Activated T-cell treated with anti-CD3 and anti-CD28 coated beads, Interleukin-2, amount 50 U/mL, for 4 hours (primary cell): ENCODE measurements around the gene ATG10. TPM values are rescaled to one million over a fixed set of nuclear protein-coding genes. Genes with fewer than 3 reads are reported as not detected.
"Not testable (repeated sequence)": the region's sequence is repeated elsewhere in the genome, so short reads cannot be mapped to it uniquely, and the experiment has no call there.

Experiments used
- ATAC-seq, 2 donors: fragments of 200-7000 bp; cut with Tn5 transposase; one replicate each; pipeline ENCODE4 v1.10.0; 2021
- DNase-seq: peaks from one replicate; pipeline ENCODE4 v3.0.0-alpha.2; 2020
- H3K27me3 Mint-ChIP-seq: one replicate; pipeline ENCODE4 v1.8.0; 2021; ENCODE audit warnings: low read depth, mixed read lengths
- H3K36me3 Mint-ChIP-seq: one replicate; pipeline ENCODE4 v1.8.0; 2022; ENCODE audit warnings: mixed read lengths; ENCODE audit not compliant: insufficient read depth
- H3K4me1 Mint-ChIP-seq: one replicate; pipeline ENCODE4 v1.8.0; 2021; ENCODE audit warnings: low read depth, mixed read lengths
- H3K4me3 Mint-ChIP-seq: one replicate; pipeline ENCODE4 v1.8.0; 2021; ENCODE audit warnings: mild to moderate bottlenecking, moderate library complexity, mixed read lengths
- H3K9me3 Mint-ChIP-seq: one replicate; pipeline ENCODE4 v1.8.0; 2021; ENCODE audit warnings: mixed read lengths
- total RNA-seq, 3 donors: library from RNA; stranded (reverse); gene quantifications; one replicate each; pipeline ENCODE4 v1.2.1, GENCODE V29; 2021

The ATG10 gene
- total RNA-seq, 3 donors from 2014 or later, result 4.6 to 5.8 (median 5.3) TPM

GRCh38 chr5:81965524-81965923 is 6.3 kb upstream of the ATG10 start:
- Mint-ChIP-seq H3K27me3 (no peaks in the 10 kb centered on the region), H3K4me3 (no peak overlapping the region), H3K4me1 (peaks cover 2% of the 10 kb centered on the region), H3K9me3 (no peaks in the 10 kb centered on the region), H3K36me3 (no peaks in the 10 kb centered on the region)
- no peak for ATAC-seq
- no peak for DNase-seq

- Mint-ChIP-seq H3K36me3 (no peaks in the 10 kb centered on the region), H3K9me3 (no peaks in the 10 kb centered on the region), H3K27me3 (no peaks in the 10 kb centered on the region), H3K4me1 (peaks cover 25% of the 10 kb centered on the region), H3K4me3 (no peak overlapping the region)
- ATAC-seq (no peak), DNase-seq (no peak)
These were observed 2.6 kb upstream of the ATG10 start for GRCh38 chr5:81969226-81969625.

GRCh38 chr5:81969912-81970311 is 1.9 kb upstream of the ATG10 start:
- DNase-seq (no peak), ATAC-seq (no peak)
- Mint-ChIP-seq H3K27me3 (no peaks in the 10 kb centered on the region), H3K36me3 (no peaks in the 10 kb centered on the region), H3K9me3 (no peaks in the 10 kb centered on the region), H3K4me3 (peak overlapping the region; percentile 53), H3K4me1 (peaks cover 29% of the 10 kb centered on the region)

GRCh38 chr5:81971111-81971711 is 612 bp upstream of the ATG10 start:
- ATAC-seq, result no peak
- H3K4me3 Mint-ChIP-seq, result peak overlapping the region; percentile 95
- DNase-seq, result no peak

GRCh38 chr5:81972492-81972783 is 615 bp downstream of the ATG10 start:
- Mint-ChIP-seq H3K27me3 (no peaks in the 10 kb centered on the region), H3K4me1 (peaks cover 29% of the 10 kb centered on the region), H3K9me3 (no peaks in the 10 kb centered on the region), H3K36me3 (peaks cover 4% of the 10 kb centered on the region), H3K4me3 (peak overlapping the region; percentile 74)
- no peak for DNase-seq
- ATAC-seq, result no peak

More at GRCh38 chr5:81971111-81971711, 612 bp upstream of the ATG10 start:
- Mint-ChIP-seq H3K27me3 (no peaks in the 10 kb centered on the region), H3K9me3 (no peaks in the 10 kb centered on the region), H3K4me1 (peaks cover 29% of the 10 kb centered on the region), H3K36me3 (no peaks in the 10 kb centered on the region)

GRCh38 chr5:81980160-81980559 is 8.3 kb downstream of the ATG10 start:
- no peaks in the 10 kb centered on the region for H3K27me3 Mint-ChIP-seq
- H3K4me1 Mint-ChIP-seq, result no peaks in the 10 kb centered on the region
- ATAC-seq (no peak), DNase-seq (no peak)
- H3K4me3 Mint-ChIP-seq, result no peak overlapping the region
- peaks cover 24% of the 10 kb centered on the region for H3K36me3 Mint-ChIP-seq
- H3K9me3 Mint-ChIP-seq, result no peaks in the 10 kb centered on the region

GRCh38 chr5:81980598-81981260 is 8.9 kb downstream of the ATG10 start:
- Mint-ChIP-seq H3K4me1 (no peaks in the 10 kb centered on the region), H3K9me3 (no peaks in the 10 kb centered on the region), H3K4me3 (no peak overlapping the region), H3K36me3 (peaks cover 27% of the 10 kb centered on the region), H3K27me3 (no peaks in the 10 kb centered on the region)
- DNase-seq (no peak), ATAC-seq (no peak)

- not testable (repeated sequence) for H3K4me1 Mint-ChIP-seq, H3K27me3 Mint-ChIP-seq, DNase-seq, H3K4me3 Mint-ChIP-seq, H3K9me3 Mint-ChIP-seq, ATAC-seq
- peaks cover 32% of the 10 kb centered on the region for H3K36me3 Mint-ChIP-seq
These were observed 10.4 kb downstream of the ATG10 start for GRCh38 chr5:81982172-81982685.

GRCh38 chr5:81983148-81983547 is 11.3 kb downstream of the ATG10 start:
- H3K36me3 Mint-ChIP-seq, result peaks cover 28% of the 10 kb centered on the region
- H3K9me3 Mint-ChIP-seq, H3K4me3 Mint-ChIP-seq, DNase-seq, H3K27me3 Mint-ChIP-seq, ATAC-seq, H3K4me1 Mint-ChIP-seq: not testable (repeated sequence)

GRCh38 chr5:81983563-81983962 is 11.7 kb downstream of the ATG10 start:
- peaks cover 25% of the 10 kb centered on the region for H3K36me3 Mint-ChIP-seq
- H3K9me3 Mint-ChIP-seq, H3K4me1 Mint-ChIP-seq, H3K27me3 Mint-ChIP-seq, H3K4me3 Mint-ChIP-seq, ATAC-seq, DNase-seq: not testable (repeated sequence)

GRCh38 chr5:81986126-81986525 is 14.3 kb downstream of the ATG10 start:
- Mint-ChIP-seq H3K36me3 (peaks cover 27% of the 10 kb centered on the region), H3K4me3 (no peak overlapping the region), H3K27me3 (no peaks in the 10 kb centered on the region), H3K4me1 (no peaks in the 10 kb centered on the region), H3K9me3 (no peaks in the 10 kb centered on the region)
- no peak for ATAC-seq
- DNase-seq, result no peak

GRCh38 chr5:81989204-81989603 is 17.4 kb downstream of the ATG10 start:
- Mint-ChIP-seq H3K36me3 (peaks cover 25% of the 10 kb centered on the region), H3K27me3 (no peaks in the 10 kb centered on the region), H3K9me3 (no peaks in the 10 kb centered on the region), H3K4me3 (no peak overlapping the region), H3K4me1 (no peaks in the 10 kb centered on the region)
- DNase-seq (no peak), ATAC-seq (no peak)

GRCh38 chr5:81994679-81995078 is 22.9 kb downstream of the ATG10 start:
- ATAC-seq, result no peak
- no peak overlapping the region for H3K4me3 Mint-ChIP-seq
- H3K4me1 Mint-ChIP-seq, result no peaks in the 10 kb centered on the region
- DNase-seq, result no peak
- peaks cover 46% of the 10 kb centered on the region for H3K36me3 Mint-ChIP-seq
- H3K9me3 Mint-ChIP-seq, result peaks cover 17% of the 10 kb centered on the region
- H3K27me3 Mint-ChIP-seq, result no peaks in the 10 kb centered on the region

GRCh38 chr5:81995407-81995806 is 23.6 kb downstream of the ATG10 start:
- peaks cover 52% of the 10 kb centered on the region for H3K36me3 Mint-ChIP-seq
- H3K27me3 Mint-ChIP-seq, result no peaks in the 10 kb centered on the region
- no peak overlapping the region for H3K4me3 Mint-ChIP-seq
- DNase-seq (no peak), ATAC-seq (no peak)
- no peaks in the 10 kb centered on the region for H3K4me1 Mint-ChIP-seq
- peaks cover 17% of the 10 kb centered on the region for H3K9me3 Mint-ChIP-seq

- H3K4me1 Mint-ChIP-seq, result no peaks in the 10 kb centered on the region
- ATAC-seq (no peak), DNase-seq (no peak)
- H3K36me3 Mint-ChIP-seq, result peaks cover 10% of the 10 kb centered on the region
- peaks cover 6% of the 10 kb centered on the region for H3K9me3 Mint-ChIP-seq
- H3K4me3 Mint-ChIP-seq, result no peak overlapping the region
- H3K27me3 Mint-ChIP-seq, result no peaks in the 10 kb centered on the region
These were observed 32.7 kb downstream of the ATG10 start for GRCh38 chr5:82004511-82004910.
